ENCODE measurements around the gene NPW. TPM values are rescaled to one million over a fixed set of nuclear protein-coding genes. Genes with fewer than 3 reads are reported as not detected.

NPW gene
- total and polyA plus RNA-seq, 2 experiments from 2014 or later = 3.0 TPM; not detected in 1

GRCh38 chr16:1998852-1999801 is 20.5 kb upstream of the NPW start:
- Histone ChIP-seq H3K27me3 (replicated peaks; ENCODE audit: insufficient read depth) (no peaks in the 10 kb centered on the region), H3K4me1 (ENCODE audit: insufficient read depth) (peaks cover 27% of the 10 kb centered on the region), H3K36me3 (ENCODE audit: low read depth) (peaks cover 20% of the 10 kb centered on the region), H3K9me3 (ENCODE audit: low read depth) (no peaks in the 10 kb centered on the region), H2AFZ (no peak overlapping the region), H3K9me2 (ENCODE audit: insufficient read depth) (no peaks in the 10 kb centered on the region), H3K4me3 (no peak overlapping the region), H3K9ac (no peak overlapping the region), H3K79me2 (ENCODE audit: insufficient read depth) (peaks cover 41% of the 10 kb centered on the region), H3K4me2 (ENCODE audit: unreplicated experiment) (no peak overlapping the region), H4K20me1 (ENCODE audit: insufficient read depth) (no peaks in the 10 kb centered on the region; the same call in 1 of the 2 replicates), H3K27ac (no peak overlapping the region), H3F3A (ENCODE audit: insufficient read depth) (peaks cover 37% of the 10 kb centered on the region)
- in situ Hi-C loops (cut with MboI) = no loop called here
- 97 to 100% methylated on average over 11 to 39 of the region's 39 CpGs for WGBS, 2 experiments (ENCODE audit: low coverage in 1 of 2, low lambda C conversion rate in 2 of 2, missing lambda C conversion rate in 2 of 2)
- TF ChIP-seq EZH2phosphoT487 (IDR thresholded peaks at IDR 0.05; ENCODE audit: insufficient read depth, low read depth) = no peak
- no peak for TF ChIP-seq EZH2 (IDR thresholded peaks at IDR 0.05; ENCODE audit: insufficient read depth, poor library complexity, severe bottlenecking)
- DNase-seq = no peak

- peaks cover 5% of the 10 kb centered on the region; the same call in 1 of the 2 replicates for H4K20me1 ChIP-seq (ENCODE audit: insufficient read depth)
- peaks cover 50% of the 10 kb centered on the region for H3K79me2 ChIP-seq (ENCODE audit: insufficient read depth)
- H2AFZ ChIP-seq = no peak overlapping the region
- peaks cover 20% of the 10 kb centered on the region for H3K36me3 ChIP-seq (ENCODE audit: low read depth)
- no peak overlapping the region for H3K9ac ChIP-seq
- peaks cover 27% of the 10 kb centered on the region for H3K4me1 ChIP-seq (ENCODE audit: insufficient read depth)
- H3K27me3 ChIP-seq (replicated peaks; ENCODE audit: insufficient read depth) = no peaks in the 10 kb centered on the region
- 92% methylated on average over 22 to 28 of the region's 28 CpGs for WGBS, 2 experiments (ENCODE audit: low coverage in 1 of 2, low lambda C conversion rate in 2 of 2, missing lambda C conversion rate in 2 of 2)
- no peak for TF ChIP-seq EZH2 (IDR thresholded peaks at IDR 0.05; ENCODE audit: insufficient read depth, poor library complexity, severe bottlenecking)
- no peak for TF ChIP-seq EZH2phosphoT487 (IDR thresholded peaks at IDR 0.05; ENCODE audit: insufficient read depth, low read depth)
- no peak overlapping the region for H3K27ac ChIP-seq
- in situ Hi-C loops (cut with MboI) = no loop called here
- no peak for DNase-seq
- peaks cover 36% of the 10 kb centered on the region for H3F3A ChIP-seq (ENCODE audit: insufficient read depth)
- no peaks in the 10 kb centered on the region for H3K9me3 ChIP-seq (ENCODE audit: low read depth)
- no peak overlapping the region for H3K4me2 ChIP-seq (ENCODE audit: unreplicated experiment)
- no peak overlapping the region for H3K4me3 ChIP-seq
- H3K9me2 ChIP-seq (ENCODE audit: insufficient read depth) = no peaks in the 10 kb centered on the region
These were observed 19.6 kb upstream of the NPW start for GRCh38 chr16:1999866-2000514.

GRCh38 chr16:2001035-2001434 is 18.6 kb upstream of the NPW start:
- WGBS, 2 experiments (ENCODE audit: low coverage in 1 of 2, low lambda C conversion rate in 2 of 2, missing lambda C conversion rate in 2 of 2) = 98% methylated on average over 18 to 19 of the region's 19 CpGs
- no peaks in the 10 kb centered on the region for H3K9me3 ChIP-seq (ENCODE audit: low read depth)
- H3K9me2 ChIP-seq (ENCODE audit: insufficient read depth) = no peaks in the 10 kb centered on the region
- TF ChIP-seq EZH2 (IDR thresholded peaks at IDR 0.05; ENCODE audit: insufficient read depth, poor library complexity, severe bottlenecking) = no peak
- TF ChIP-seq EZH2phosphoT487 (IDR thresholded peaks at IDR 0.05; ENCODE audit: insufficient read depth, low read depth) = no peak
- no peak overlapping the region for H3K27ac ChIP-seq
- in situ Hi-C loops (cut with MboI) = no loop called here
- no peak overlapping the region for H3K4me2 ChIP-seq (ENCODE audit: unreplicated experiment)
- H2AFZ ChIP-seq = no peak overlapping the region
- no peak for DNase-seq
- no peaks in the 10 kb centered on the region for H3K27me3 ChIP-seq (replicated peaks; ENCODE audit: insufficient read depth)
- H3K4me3 ChIP-seq = no peak overlapping the region
- H3F3A ChIP-seq (ENCODE audit: insufficient read depth) = peaks cover 26% of the 10 kb centered on the region
- no peak overlapping the region for H3K9ac ChIP-seq
- H3K4me1 ChIP-seq (ENCODE audit: insufficient read depth) = peaks cover 23% of the 10 kb centered on the region
- peaks cover 20% of the 10 kb centered on the region for H3K36me3 ChIP-seq (ENCODE audit: low read depth)
- H4K20me1 ChIP-seq (ENCODE audit: insufficient read depth) = peaks cover 5% of the 10 kb centered on the region; the same call in 1 of the 2 replicates
- H3K79me2 ChIP-seq (ENCODE audit: insufficient read depth) = peaks cover 60% of the 10 kb centered on the region

GRCh38 chr16:2001456-2002355 is 17.9 kb upstream of the NPW start:
- in situ Hi-C loops (cut with MboI) = no loop called here
- Histone ChIP-seq H4K20me1 (ENCODE audit: insufficient read depth) (peaks cover 5% of the 10 kb centered on the region; the same call in 1 of the 2 replicates), H3K27ac (no peak overlapping the region), H3K9ac (no peak overlapping the region), H3K9me3 (ENCODE audit: low read depth) (no peaks in the 10 kb centered on the region), H3K4me3 (no peak overlapping the region), H3K79me2 (ENCODE audit: insufficient read depth) (peaks cover 67% of the 10 kb centered on the region), H3K4me2 (ENCODE audit: unreplicated experiment) (no peak overlapping the region), H3K36me3 (ENCODE audit: low read depth) (peaks cover 18% of the 10 kb centered on the region), H3F3A (ENCODE audit: insufficient read depth) (peaks cover 19% of the 10 kb centered on the region), H3K4me1 (ENCODE audit: insufficient read depth) (peaks cover 20% of the 10 kb centered on the region), H3K9me2 (ENCODE audit: insufficient read depth) (no peaks in the 10 kb centered on the region), H2AFZ (no peak overlapping the region), H3K27me3 (replicated peaks; ENCODE audit: insufficient read depth) (no peaks in the 10 kb centered on the region)
- no peak for DNase-seq
- TF ChIP-seq EZH2phosphoT487 (IDR thresholded peaks at IDR 0.05; ENCODE audit: insufficient read depth, low read depth) (no peak), EZH2 (IDR thresholded peaks at IDR 0.05; ENCODE audit: insufficient read depth, poor library complexity, severe bottlenecking) (no peak)
- WGBS, 2 experiments (ENCODE audit: low coverage in 1 of 2, low lambda C conversion rate in 2 of 2, missing lambda C conversion rate in 2 of 2) = 95 to 97% methylated on average over 46 to 53 of the region's 53 CpGs

Data from GM23248 (cell line).